K562 (cell line): ENCODE measurements around the gene SHROOM3. TPM values are rescaled to one million over a fixed set of nuclear protein-coding genes. Genes with fewer than 3 reads are reported as not detected.

ENCODE experiments used
- ATAC-seq: fragments of 200-7000 bp; cut with Tn5 transposase; 3 replicates; pipeline ENCODE4 v1.9.1; 2020; ENCODE audit warnings: moderate library complexity
- BruUV-seq: library from RNA; stranded (reverse); fragments of 400-500 nt; replicated peaks from 2 replicates; lab custom pipeline; 2021; lab: Mats Ljungman, UMichigan
- CTCF ChIA-PET: fragments of 300-600 bp; formaldehyde crosslinking; extraction: SDS; loops from one replicate; lab custom pipeline; 2021; ENCODE audit warnings: low intra/inter-chr PET ratio; lab: Yijun Ruan, JAX
- POLR2A ChIA-PET: fragments of 300-600, 350-650 bp; sonication (Branson Sonifier 250); formaldehyde crosslinking; extraction: SDS; loops from one replicate; lab custom pipeline; 2021; ENCODE audit warnings: antibody characterized with exemption, inconsistent platforms; lab: Yijun Ruan, JAX
- DNase-seq, 4 experiments: peaks; one replicate each; pipeline versions ENCODE4 v3.0.0 to v3.0.0-alpha.2; 2011 to 2018; ENCODE audit warnings: low spot score in 3 of 4, mixed read lengths in 3 of 4; ENCODE audit errors: extremely low read depth in 1 of 4
- FAIRE-seq: peaks from 2 replicates; lab custom pipeline; 2011; peaks lifted over from hg19 to GRCh38; lab: Jason Lieb, UNC
- H2AFZ ChIP-seq: 2 replicates; pipeline ENCODE4 v1.6.0; 2011; ENCODE audit warnings: low read depth, low read length, control low read depth, inconsistent platforms
- H3K27ac ChIP-seq: fragments of 200-600 bp; 3 replicates; pipeline ENCODE4 v1.8.0; 2011; ENCODE audit warnings: low read depth, mild to moderate bottlenecking, control low read depth, inconsistent platforms, low read length, moderate library complexity, mixed read lengths; ENCODE audit errors: extremely low read depth
- H3K27me3 ChIP-seq, 2 experiments: fragments of 300-600 bp in 1 of 2; 2 replicates in 1 of 2; 3 replicates in 1 of 2; pipeline versions ENCODE4 v1.6.0 to v1.8.0; 2011; ENCODE audit warnings: inconsistent platforms in 2 of 2, low read length in 2 of 2, mild to moderate bottlenecking in 1 of 2, mixed read lengths in 1 of 2, moderate library complexity in 1 of 2; ENCODE audit not compliant: control insufficient read depth in 2 of 2, insufficient read depth in 2 of 2
- H3K36me3 ChIP-seq: fragments of 300-600 bp; 3 replicates; pipeline ENCODE4 v1.8.0; 2011; ENCODE audit warnings: mild to moderate bottlenecking, low read length, inconsistent platforms; ENCODE audit not compliant: control insufficient read depth, insufficient read depth
- H3K4me1 ChIP-seq, 2 experiments: fragments of 200-600 bp in 1 of 2; replicated peaks in 1 of 2; 2 replicates in 1 of 2; 3 replicates in 1 of 2; pipeline versions ENCODE4 v1.5.1 to v1.8.0; 2011; ENCODE audit warnings: inconsistent platforms in 2 of 2, low read length in 2 of 2, mild to moderate bottlenecking in 1 of 2, mixed read lengths in 1 of 2, moderate library complexity in 1 of 2; ENCODE audit not compliant: control insufficient read depth in 2 of 2, insufficient read depth in 2 of 2
- H3K4me2 ChIP-seq: 2 replicates; pipeline ENCODE4 v1.6.1; 2011; ENCODE audit warnings: low read length, control low read depth, inconsistent platforms, mixed read lengths; ENCODE audit not compliant: insufficient read depth
- H3K4me3 ChIP-seq: fragments of 200-600 bp; sonication (generic), shearing (Covaris generic); 2 replicates; pipeline ENCODE4 v1.5.1; 2016; ENCODE audit warnings: control low read depth, inconsistent platforms
- H3K79me2 ChIP-seq: fragments of 200-600 bp; 3 replicates; pipeline ENCODE4 v1.8.0; 2011; ENCODE audit warnings: low read length, inconsistent platforms; ENCODE audit not compliant: control insufficient read depth, insufficient read depth
- H3K9ac ChIP-seq, 2 experiments: 2 replicates each; pipeline versions ENCODE4 v1.6.0 to v1.6.1; 2011; ENCODE audit warnings: low read depth in 2 of 2, low read length in 2 of 2, control low read depth in 1 of 2, inconsistent platforms in 1 of 2, mild to moderate bottlenecking in 1 of 2, mixed read lengths in 1 of 2; ENCODE audit not compliant: insufficient read depth in 1 of 2
- H3K9me1 ChIP-seq: one replicate; pipeline ENCODE4 v1.6.0; 2011; ENCODE audit warnings: inconsistent platforms, mild to moderate bottlenecking, low read length, moderate library complexity; ENCODE audit not compliant: control insufficient read depth, insufficient read depth
- H3K9me3 ChIP-seq: replicated peaks from 2 replicates; pipeline ENCODE4 v1.5.1; 2011; ENCODE audit warnings: low read depth, low read length, inconsistent platforms; ENCODE audit not compliant: control insufficient read depth, insufficient read depth
- H4K20me1 ChIP-seq: replicated peaks from 2 replicates; pipeline ENCODE4 v1.6.1; 2011; ENCODE audit warnings: low read length, inconsistent platforms, mixed read lengths; ENCODE audit not compliant: control insufficient read depth, insufficient read depth
- CHD2 ChIP-seq: IDR thresholded peaks from 2 replicates; pipeline ENCODE4 v1.6.1; 2011; ENCODE audit warnings: low read depth, low read length
- FOXK1 ChIP-seq: sonication (generic); formaldehyde crosslinking; IDR thresholded peaks from 2 replicates; pipeline ENCODE4 v1.8.0; 2022; ENCODE audit warnings: missing genetic modification reagents, mild to moderate bottlenecking, borderline replicate concordance
- GTF2E2 ChIP-seq: fragments of 200-800 bp; sonication (Bioruptor generic); IDR thresholded peaks from 2 replicates; pipeline ENCODE4 v1.6.1; 2016; ENCODE audit warnings: missing genetic modification characterization, missing compliant biosample characterization
- KLF1 ChIP-seq: fragments of 450-650 bp; IDR thresholded peaks from 2 replicates; pipeline ENCODE4 v1.6.1; 2016; ENCODE audit warnings: missing genetic modification characterization, missing compliant biosample characterization
- PCBP2 ChIP-seq: fragments of 200-400 bp; formaldehyde crosslinking; IDR thresholded peaks from 2 replicates; pipeline ENCODE4 v1.6.1; 2018; ENCODE audit warnings: low read length, low read depth, mild to moderate bottlenecking, moderate library complexity; ENCODE audit not compliant: poor library complexity, severe bottlenecking
- SETDB1 ChIP-seq: IDR thresholded peaks from one replicate; pipeline ENCODE4 v1.6.1; 2012; ENCODE audit warnings: low read length, control low read depth, inconsistent platforms
- SMAD4 ChIP-seq: fragments of 250-450 bp; sonication (Bioruptor Pico); conservative IDR thresholded peaks from 2 replicates; pipeline ENCODE4 v1.8.0; 2021; ENCODE audit warnings: inconsistent platforms, mild to moderate bottlenecking, moderate library complexity
- TAF15 ChIP-seq: fragments of 200-400 bp; formaldehyde crosslinking; IDR thresholded peaks from 2 replicates; pipeline ENCODE4 v1.6.1; 2017; ENCODE audit warnings: mild to moderate bottlenecking, low read depth, low read length, moderate library complexity
- ZNF174 ChIP-seq: fragments of 250-450 bp; sonication (Bioruptor Pico); IDR thresholded peaks from 2 replicates; pipeline ENCODE4 v1.4.0; 2020; ENCODE audit warnings: mild to moderate bottlenecking
- ZNF445 ChIP-seq: fragments of 250-450 bp; sonication (Bioruptor Pico); IDR thresholded peaks from 2 replicates; pipeline ENCODE4 v1.4.0; 2020; ENCODE audit warnings: low read depth, mild to moderate bottlenecking, moderate library complexity
- ZNF57 ChIP-seq: fragments of 450-650 bp; formaldehyde crosslinking; IDR thresholded peaks from 2 replicates; pipeline ENCODE4 v1.4.0; 2020; ENCODE audit warnings: mild to moderate bottlenecking, moderate library complexity
- ZNF586 ChIP-seq: fragments of 450-650 bp; formaldehyde crosslinking; conservative IDR thresholded peaks from 2 replicates; pipeline ENCODE4 v1.4.0; 2020; ENCODE audit warnings: mild to moderate bottlenecking, moderate library complexity
- WGBS: fragments of 100-300 bp; shearing (Covaris generic); methylation state at CpG from one replicate; pipeline ENCODE4 v1.1.6; 2016; ENCODE audit warnings: low coverage, mixed read lengths; ENCODE audit not compliant: insufficient coverage; ENCODE audit errors: missing lambda C conversion rate; 5-methylcytosine and 5-hydroxymethylcytosine counted together
- in situ Hi-C: fragments of 300-500 bp; cut with MboI; formaldehyde crosslinking; loops from 4 replicates; pipeline ENCODE4 v1.15.0; 2018; ENCODE audit warnings: inconsistent platforms, mixed read lengths
- intact Hi-C: fragments of 100-400 bp; cut with micrococcal nuclease; formaldehyde crosslinking; loops from 2 replicates; pipeline ENCODE4 v1.14.2; 2022
- polyA plus RNA-seq, 8 experiments: library from polyadenylated mRNA; depleted of rRNA in 4 of 8; stranded (reverse) in 5 of 8; unstranded in 3 of 8; fragments of >200 nt; fragmentation: Nextera tagmentation in 2 of 8; fragmentation: Illumina TruSeq in 1 of 8; extraction: Ambion mirVana in 2 of 8; extraction: Trizol in 1 of 8; gene quantifications; 2 replicates each; pipeline versions ENCODE4 v1.2.1 to v1.2.3, GENCODE V29; 2011 to 2014; ENCODE audit warnings: inconsistent platforms in 1 of 8, missing spikeins in 1 of 8
- total RNA-seq, 7 experiments: library from RNA; depleted of rRNA in 6 of 7; stranded (reverse); fragments of >200 nt in 6 of 7; fragmentation: Illumina TruSeq in 2 of 7; extraction: Trizol in 2 of 7; gene quantifications; 2 replicates each; pipeline versions ENCODE4 v1.2.1 to v1.2.3, GENCODE V29; 2011 to 2021; ENCODE audit warnings: low replicate concordance in 1 of 7
- TF ChIP-seq, protein P1 (sequence below), 2 experiments: fragments of 200-800 bp in 1 of 2; sonication (Bioruptor generic) in 1 of 2; sonication (generic) in 1 of 2; formaldehyde crosslinking in 1 of 2; IDR thresholded peaks in 1 of 2; conservative IDR thresholded peaks in 1 of 2; 2 replicates each; pipeline versions ENCODE4 v1.5.0 to v1.6.1; 2016 to 2020; ENCODE audit warnings: missing compliant biosample characterization in 1 of 2, missing genetic modification characterization in 1 of 2, missing genetic modification reagents in 1 of 2

The SHROOM3 gene
- total and polyA plus RNA-seq, 9 of the 15 experiments (the other 6 are each of a cell fraction or from before 2014, with no cell fraction given): 0.01 to 0.07 TPM; not detected in 7

DNA sequence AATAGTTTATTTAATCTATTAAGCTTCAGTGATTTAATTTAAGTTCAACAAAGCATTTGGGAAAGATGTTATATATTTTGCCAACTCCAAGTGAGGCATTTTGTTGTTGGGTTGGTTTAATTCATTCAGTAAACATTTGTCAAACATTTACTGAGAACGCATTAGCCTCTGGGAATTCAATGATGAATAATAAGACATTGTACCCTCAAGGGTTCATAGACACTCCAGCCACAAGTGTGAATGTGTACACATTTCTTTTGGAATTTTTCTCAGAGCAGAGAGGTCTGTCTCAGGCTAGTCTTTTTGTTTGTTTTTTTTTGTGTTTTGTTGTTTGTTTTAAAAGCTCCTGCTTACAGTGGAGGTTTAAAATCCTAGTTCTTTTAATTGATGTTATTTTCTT lies 259.0 kb downstream of the SHROOM3 start:
- 0% methylated on average over 1 of the region's 1 CpG for WGBS
- FAIRE-seq: no peak
- no peak overlapping the region for H3K4me2 ChIP-seq

More for the DNA sequence above, 259.0 kb downstream of the SHROOM3 start:
- H3K27ac ChIP-seq: no peak overlapping the region
- TF ChIP-seq TAF15 (no peak), ZNF174 (CRISPR knock-in tag) (no peak), GTF2E2 (tag) (no peak), ZNF586 (no peak), ZNF57 (CRISPR knock-in tag) (no peak), CHD2 (no peak), SETDB1 (no peak), ZNF445 (CRISPR knock-in tag) (no peak), FOXK1 (no peak), PCBP2 (no peak), SMAD4 (no peak), KLF1 (tag) (no peak)
- TF ChIP-seq, protein P1, sequence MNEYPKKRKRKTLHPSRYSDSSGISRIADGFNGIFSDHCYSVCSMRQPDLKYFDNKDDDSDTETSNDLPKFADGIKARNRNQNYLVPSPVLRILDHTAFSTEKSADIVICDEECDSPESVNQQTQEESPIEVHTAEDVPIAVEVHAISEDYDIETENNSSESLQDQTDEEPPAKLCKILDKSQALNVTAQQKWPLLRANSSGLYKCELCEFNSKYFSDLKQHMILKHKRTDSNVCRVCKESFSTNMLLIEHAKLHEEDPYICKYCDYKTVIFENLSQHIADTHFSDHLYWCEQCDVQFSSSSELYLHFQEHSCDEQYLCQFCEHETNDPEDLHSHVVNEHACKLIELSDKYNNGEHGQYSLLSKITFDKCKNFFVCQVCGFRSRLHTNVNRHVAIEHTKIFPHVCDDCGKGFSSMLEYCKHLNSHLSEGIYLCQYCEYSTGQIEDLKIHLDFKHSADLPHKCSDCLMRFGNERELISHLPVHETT (CRISPR knock-in tag; conservative IDR thresholded peaks at IDR 0.05 in 1 of 2, IDR thresholded peaks at IDR 0.05 in 1 of 2): no peak
- TF ChIP-seq, all 486 proteins: peak for 0
- ChIA-PET CTCF (no interaction called here), POLR2A (interaction anchor here (1.7 kb wide), 1 partner anchor 10 kb away, joined by 3 read pairs; no protein-coding TSS in a partner anchor)
- no TSS peak for BruUV-seq
- ATAC-seq (no peak), DNase-seq (no peak)
- H3K9me1 ChIP-seq: no peaks in the 10 kb centered on the region
- H3K4me1 ChIP-seq: no peaks in the 10 kb centered on the region
- in situ Hi-C loops (no loop called here), intact Hi-C loops (no loop called here)
- no peak overlapping the region for H2AFZ ChIP-seq
- H4K20me1 ChIP-seq: no peaks in the 10 kb centered on the region; the same call in 1 of the 2 replicates
- H3K27me3 ChIP-seq: peaks cover under 1 to 4% of the 10 kb centered on the region in 2 experiments; a peak in 2 of 5 replicates
- no peaks in the 10 kb centered on the region for H3K36me3 ChIP-seq
- H3K79me2 ChIP-seq: no peaks in the 10 kb centered on the region
- H3K4me3 ChIP-seq: no peak overlapping the region
- no peaks in the 10 kb centered on the region for H3K9me3 ChIP-seq
- no peak overlapping the region for H3K9ac ChIP-seq
